ENCODE results near the gene SELPLG.
A peak's percentile ranks its signal among the peaks of the same experiment; 100 is the strongest.
"Not testable (repeated sequence)": the region's sequence is repeated elsewhere in the genome, so short reads cannot be mapped to it uniquely, and the experiment has no call there.

SELPLG gene, protein sequence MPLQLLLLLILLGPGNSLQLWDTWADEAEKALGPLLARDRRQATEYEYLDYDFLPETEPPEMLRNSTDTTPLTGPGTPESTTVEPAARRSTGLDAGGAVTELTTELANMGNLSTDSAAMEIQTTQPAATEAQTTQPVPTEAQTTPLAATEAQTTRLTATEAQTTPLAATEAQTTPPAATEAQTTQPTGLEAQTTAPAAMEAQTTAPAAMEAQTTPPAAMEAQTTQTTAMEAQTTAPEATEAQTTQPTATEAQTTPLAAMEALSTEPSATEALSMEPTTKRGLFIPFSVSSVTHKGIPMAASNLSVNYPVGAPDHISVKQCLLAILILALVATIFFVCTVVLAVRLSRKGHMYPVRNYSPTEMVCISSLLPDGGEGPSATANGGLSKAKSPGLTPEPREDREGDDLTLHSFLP

DNA sequence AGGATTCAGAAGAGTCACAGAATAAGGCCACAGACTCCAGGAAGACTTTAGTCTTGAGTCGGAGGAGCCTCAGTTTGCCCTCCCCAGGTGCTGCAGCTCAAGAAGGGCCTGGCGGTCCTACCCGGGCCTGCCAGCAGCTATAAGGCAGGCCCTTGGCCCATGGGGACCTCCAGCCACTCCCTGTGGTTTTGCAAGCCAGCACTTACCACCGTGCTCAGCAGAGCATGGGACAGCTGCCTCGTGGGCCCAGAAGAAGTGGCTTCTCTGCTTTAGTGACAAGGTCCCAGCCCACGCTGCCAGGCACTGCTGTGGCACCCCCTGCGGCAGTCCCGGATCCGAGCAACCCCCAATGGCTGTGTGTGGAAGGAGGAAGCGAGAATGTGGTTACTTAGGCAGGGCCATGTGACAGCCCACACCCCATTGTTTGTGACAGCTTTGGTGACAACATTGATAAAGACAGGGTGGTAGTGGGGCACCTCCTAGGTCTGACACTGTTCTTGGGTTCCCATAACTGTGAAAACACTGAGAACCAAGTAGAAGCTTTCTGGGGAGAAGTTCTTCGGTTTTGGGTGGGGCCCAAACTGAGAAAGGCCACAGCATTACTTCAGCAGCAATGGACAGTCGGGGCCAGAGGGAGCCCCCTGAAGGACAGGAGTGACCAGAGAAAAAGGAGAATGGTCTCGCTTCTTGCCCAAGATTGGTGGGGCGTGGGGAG, at the start of gene SELPLG:
SELPLG (minus strand) TSS at position 361 of the 715 bp plus-strand sequence. CDS start 9,587 bp downstream, outside the sequence.
- peak; percentile 75 for DNase-seq (ENCODE audit: low read depth)

DNA sequence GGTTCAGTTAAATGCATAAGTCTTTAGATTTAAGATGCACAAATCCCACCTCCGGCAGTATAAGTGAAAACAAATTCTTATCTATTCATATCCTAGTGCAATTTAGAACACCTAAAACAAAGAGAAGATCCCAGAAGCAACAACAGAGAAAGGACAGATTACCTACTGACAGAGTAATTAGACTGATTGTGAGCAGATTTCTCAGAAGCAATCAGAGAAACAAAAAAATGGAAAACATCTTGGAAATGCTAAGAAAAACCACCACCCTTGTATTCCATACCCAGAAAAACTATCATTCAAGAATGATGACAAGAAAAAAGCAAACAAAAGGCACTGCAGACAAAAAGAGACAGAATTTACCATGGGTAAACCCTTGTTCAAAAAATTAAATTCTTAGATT, 47.6 kb upstream of the SELPLG start:
- no peak for DNase-seq (ENCODE audit: low read depth)

DNA sequence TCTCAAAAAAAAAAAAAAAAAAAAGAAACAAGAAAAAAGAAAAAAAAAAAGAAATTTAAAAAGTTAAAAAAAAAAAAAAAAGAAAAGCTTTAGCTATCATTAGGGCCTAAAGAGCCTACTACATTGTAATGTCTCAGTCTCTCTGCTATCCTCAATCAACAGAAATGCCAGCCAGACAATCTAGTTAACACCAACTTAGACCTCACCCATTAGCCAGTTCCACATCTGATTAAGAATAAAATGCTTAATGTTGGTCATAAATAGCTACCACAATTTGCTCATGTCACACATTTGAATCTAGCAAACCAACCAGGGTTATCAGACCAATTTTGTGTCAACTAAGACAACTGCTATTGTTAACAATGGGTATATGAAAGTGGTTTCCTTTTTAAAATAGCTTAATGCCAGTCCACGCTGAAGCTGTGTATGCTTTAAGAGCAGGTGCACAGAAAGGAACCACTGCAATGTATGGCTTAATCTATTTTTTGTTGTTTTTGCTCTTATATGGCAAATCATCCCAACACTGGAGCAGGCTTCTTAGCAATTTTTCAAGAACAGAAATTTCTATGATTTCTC, 45.5 kb upstream of the SELPLG start:
- no peak for DNase-seq (ENCODE audit: low read depth)

DNA sequence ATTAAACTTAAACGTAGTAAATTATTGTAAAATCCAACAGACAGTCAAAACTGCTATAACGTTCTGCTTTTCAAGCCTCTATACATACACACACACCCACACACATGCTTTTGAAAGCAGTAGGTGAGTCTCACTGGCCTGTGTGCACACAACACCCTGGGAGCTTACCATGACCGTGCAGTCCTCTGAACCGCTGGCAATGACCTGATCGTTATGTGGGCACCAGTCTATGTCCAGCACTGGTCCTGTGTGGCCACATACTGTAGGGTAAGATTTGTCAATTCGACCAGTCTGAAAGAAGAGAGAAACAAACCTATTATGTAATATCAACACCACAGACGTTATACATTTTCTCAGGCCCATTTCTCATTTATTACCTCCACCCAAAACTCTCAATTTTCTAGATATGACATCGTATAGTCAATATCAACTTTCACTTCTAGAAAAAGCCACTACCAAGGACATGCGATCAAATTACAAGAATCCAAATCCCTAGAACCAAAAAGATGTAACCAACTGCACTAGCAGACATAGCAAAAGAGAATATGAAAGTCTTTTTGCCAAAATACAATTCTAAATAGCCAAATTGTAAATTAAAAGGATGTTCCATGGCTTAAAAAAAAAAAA, 44.5 kb upstream of the SELPLG start:
- DNase-seq (ENCODE audit: low read depth) = no peak

DNA sequence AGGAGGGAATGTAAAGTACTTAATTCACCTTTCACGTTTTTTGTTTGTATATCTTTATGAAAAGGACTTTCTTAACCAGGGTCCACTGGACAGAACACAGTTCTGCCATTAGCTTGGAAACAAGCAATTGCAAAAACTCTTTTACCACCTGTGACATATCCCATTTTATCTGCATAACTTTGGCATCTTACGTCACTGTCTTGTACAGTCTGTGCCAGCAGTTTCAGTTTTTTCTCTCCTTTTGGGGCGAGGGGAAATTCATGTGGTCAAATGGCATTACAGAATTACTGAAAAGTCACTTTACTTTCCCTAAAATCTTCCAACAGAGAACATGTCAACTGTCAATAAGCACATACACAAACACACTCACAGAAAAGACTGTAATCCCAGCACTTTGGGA, 43.7 kb upstream of the SELPLG start:
- no peak for DNase-seq (ENCODE audit: low read depth)

DNA sequence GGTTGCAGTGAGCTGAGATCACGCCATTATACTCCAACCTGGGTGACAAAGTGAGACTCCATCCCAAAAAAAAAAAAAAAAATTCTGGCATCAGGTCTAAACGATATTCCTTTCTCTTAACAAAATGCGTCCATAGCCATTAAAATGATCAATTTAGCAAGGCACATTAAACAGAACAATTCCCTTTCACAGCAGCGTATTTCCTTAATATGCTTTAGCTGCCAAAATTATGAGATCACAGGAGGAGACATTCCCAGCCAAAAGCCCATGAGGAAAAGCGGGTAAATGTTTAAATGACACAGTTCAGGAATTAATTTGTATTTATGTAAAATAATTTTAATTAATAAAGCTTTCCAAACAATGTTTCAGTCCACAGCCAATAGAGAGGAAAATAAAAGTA, 43.0 kb upstream of the SELPLG start:
- no peak for DNase-seq (ENCODE audit: low read depth)

DNA sequence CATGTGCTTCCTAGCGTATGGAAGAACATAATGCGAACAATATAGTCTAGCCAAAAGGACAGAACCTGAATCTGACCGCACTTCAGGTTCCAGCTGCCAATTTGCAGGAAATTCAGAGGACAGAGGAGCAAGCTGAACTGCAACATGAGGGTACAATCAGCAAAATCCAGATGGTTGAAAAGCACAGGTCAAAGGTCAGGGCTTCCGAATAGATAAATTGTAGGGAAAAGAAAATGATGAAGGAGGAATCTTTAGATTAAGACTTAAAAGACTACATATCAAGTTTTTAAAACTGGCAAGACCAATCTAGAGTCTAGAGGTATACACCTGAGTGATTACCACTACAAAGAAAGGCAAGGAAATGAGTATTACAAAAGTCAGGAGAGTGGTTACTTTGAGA, 42.1 kb upstream of the SELPLG start:
- DNase-seq (ENCODE audit: low read depth) = no peak

DNA sequence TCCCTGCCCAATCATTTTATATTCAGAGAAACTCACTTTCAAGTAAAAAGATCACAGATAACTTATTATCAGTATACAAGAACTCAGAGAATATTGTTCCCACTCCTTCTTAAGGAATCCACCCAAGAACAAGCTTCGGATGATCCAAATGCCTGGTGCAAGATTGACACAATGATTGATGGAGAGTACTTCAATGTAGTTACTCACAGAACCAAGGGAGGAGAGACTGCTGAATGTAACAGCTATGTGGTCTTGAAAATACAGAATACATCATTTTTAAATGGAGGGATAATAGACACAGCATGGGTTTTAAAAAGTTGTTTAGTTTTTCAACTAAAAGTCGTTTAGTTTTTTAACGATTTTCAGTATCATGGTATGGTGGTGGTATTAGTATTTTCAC, 38.4 kb upstream of the SELPLG start:
- DNase-seq (ENCODE audit: low read depth) = no peak

DNA sequence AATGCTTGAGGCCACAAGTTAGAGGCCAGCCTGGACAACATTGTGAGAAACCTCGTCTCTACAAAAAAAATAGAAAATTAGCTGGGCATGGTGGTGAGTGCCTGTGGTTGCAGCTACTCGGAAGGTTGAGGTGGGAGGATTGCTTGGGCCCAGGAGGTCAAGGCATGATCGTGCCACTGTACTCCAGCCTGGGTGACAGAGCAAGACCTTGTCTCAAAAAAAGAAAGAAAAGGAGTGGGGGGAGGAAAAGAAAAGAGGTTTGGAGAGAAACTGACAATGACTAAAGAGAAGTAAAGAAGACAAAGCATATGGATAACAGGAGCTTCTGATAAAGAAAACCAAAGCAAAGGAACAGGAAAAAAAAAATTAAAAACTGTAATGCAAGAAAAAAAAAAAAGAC, 37.4 kb upstream of the SELPLG start:
- DNase-seq (ENCODE audit: low read depth) = no peak

DNA sequence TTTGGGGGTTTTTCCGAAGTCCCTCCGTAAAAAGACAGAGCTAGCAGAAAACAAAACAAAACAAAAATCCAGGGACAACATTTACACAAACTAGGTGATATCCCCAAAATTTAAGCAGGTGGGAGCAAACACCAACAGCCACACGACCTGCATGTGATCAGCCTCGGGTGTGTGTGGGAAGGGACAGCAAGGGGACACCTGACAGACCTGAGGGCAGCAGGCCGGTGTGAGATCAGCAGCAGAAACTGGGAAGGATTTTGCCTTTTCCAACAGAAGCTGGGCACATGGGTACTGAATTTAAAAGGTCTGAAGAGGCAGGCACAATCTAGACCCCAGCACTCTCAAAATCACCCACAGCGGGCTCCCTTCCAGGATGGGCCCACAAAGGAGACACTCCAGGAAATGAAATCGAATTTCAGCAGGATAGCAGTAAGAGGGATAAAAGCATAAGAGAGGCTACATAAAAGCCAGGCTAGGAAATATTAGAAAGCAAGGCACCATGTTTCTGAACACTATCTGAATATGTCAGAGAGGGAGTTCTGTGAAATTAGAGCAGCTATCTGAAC, 36.5 kb upstream of the SELPLG start:
- no peak for DNase-seq (ENCODE audit: low read depth)

DNA sequence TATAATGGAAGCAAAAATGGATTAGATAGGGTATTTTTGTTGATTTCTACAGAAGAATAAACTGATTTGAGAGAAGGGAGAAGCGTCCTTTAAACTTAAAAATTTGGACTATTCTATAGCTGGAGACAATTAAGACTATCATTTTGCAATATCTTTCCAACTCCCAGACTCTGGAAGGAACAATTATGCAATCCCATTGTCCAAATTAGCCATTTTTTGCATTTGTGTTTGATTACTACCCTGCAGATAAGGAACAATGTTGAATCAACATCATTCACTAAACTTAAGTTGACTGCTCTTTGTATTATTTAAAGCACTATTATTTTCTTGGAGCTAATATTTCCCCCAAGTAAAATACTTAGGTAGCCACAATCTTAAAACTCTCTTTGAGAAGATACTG, 34.8 kb upstream of the SELPLG start:
- no peak for DNase-seq (ENCODE audit: low read depth)

DNA sequence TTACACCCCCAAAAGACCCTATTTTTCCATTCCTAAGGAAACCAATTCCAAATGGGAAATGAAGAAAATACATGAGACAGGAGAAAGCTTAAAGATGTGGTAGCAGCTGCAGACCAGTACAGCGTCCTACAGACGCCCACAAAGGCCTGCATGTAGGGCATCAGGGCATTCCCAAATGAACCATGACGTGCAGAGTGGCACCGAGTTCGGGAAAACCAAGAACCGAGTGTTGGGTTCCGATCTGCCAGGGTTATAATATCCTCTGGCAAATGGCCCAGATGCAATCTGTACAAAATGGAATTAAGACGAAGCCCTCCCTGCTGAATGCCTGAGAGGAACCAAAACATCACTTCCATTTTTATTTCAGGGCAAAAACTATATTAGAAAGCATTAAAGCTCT, 34.4 kb upstream of the SELPLG start:
- no peak for DNase-seq (ENCODE audit: low read depth)

DNA sequence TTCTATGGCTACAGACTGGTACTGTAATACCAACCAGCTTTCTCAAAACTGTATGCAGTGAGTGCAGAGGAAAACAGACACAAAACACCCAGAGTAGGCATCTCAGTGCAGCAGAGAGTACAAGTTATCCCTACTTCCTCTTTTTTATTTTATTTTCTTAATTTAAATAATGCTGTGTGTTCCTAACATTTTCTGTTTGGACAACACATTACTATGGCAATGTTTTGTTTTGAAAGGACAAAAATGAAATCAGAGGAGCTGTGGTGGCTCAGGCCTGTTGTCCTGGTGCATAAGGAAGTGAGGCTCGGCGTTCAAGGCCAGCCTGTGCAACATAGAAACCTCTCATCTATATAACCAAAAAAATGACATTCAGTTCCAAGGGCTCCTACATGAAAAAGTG, 33.7 kb upstream of the SELPLG start:
- DNase-seq (ENCODE audit: low read depth) = no peak

DNA sequence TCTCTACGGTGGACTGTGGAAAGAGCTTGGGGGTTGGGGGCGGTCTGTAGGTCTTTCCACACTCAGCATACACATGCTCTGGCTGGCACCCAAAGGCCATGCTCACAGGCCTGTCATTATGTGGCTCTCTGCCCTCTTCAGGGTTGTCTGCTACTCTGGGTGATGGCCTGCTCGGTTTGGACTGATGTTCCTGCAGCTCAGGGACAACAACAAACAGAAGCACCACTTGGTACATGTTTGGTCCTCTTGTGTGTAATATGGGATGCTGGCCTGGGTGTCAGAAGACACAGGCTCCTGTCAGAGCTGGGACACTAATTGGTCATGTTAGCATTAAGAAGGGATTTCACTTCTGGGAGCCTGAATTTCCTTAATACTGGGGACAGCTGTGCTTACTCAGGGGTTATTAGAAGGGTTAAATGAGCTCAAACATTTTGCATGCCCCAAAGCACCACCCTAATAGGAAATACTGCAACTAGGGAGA, 32.7 kb upstream of the SELPLG start:
- DNase-seq (ENCODE audit: low read depth) = no peak

DNA sequence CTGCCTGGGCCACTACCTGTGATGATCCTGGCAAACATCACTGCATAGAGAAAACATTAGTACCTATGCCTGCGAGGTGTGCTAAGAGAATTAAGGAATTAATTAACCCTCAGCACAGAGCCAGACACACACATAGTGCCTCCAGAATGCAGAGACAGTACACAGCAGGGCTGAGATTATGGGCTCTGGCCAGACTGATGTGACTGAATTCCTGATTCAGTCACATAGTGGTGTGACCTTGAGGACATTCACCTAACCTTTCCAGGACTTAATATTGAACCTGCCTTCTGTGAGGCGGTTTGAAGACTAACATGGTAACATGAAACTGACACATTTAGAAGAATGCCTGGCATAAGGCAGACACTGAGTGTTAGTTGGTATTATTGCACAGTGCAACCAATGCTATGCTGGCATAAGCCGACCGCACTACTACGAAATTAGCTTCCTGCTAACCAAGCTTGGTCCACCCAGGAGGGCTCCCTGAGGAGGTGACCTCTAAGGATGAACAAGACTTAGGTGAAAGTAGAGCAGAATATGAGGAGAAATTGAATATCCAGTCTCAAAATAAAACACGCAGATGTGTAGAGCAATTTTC, 32.0 kb upstream of the SELPLG start:
- DNase-seq (ENCODE audit: low read depth) = no peak

DNA sequence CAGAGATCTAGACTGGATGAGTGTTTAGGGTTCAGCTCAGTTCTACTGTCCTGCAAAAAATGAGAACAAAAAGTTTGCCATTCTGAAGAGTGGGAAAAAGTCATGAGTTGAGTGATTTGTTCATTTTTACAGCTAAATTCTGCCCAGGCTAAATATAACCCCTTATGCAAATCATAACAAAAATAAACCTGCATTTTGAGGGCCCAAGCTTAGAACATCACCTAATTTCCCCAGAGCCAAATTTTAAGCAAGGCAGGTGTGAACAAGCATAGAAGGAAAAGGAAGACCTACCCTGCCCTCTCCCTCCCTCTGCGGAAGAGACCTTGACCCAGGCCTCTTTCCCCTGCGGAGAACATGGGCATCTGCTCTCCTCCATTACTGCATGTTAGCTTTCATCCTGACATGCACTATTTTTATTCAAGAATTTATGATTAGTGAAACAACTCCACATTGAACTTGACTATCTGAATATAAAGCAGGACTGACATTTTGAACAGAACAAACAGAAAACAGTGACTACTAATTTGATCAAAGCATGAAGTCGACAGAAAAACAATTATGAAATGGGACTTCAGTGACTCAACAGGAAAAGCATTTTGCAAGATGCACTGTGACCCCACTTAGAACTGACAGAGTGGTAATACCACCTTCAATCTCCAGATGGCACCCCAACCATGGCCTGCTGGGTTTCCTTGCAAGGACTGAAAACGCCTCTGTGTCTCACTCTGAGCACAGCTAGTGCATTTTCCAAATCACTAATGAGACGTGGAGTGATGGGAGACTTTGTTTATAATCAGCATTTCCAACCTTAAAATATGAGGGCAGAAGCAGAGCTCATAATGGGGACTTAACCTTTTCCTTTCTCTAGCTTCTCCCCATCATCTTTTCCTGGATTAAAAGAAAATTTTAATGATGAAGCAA, 30.9 kb upstream of the SELPLG start:
- DNase-seq (ENCODE audit: low read depth) = peak; percentile 59

DNA sequence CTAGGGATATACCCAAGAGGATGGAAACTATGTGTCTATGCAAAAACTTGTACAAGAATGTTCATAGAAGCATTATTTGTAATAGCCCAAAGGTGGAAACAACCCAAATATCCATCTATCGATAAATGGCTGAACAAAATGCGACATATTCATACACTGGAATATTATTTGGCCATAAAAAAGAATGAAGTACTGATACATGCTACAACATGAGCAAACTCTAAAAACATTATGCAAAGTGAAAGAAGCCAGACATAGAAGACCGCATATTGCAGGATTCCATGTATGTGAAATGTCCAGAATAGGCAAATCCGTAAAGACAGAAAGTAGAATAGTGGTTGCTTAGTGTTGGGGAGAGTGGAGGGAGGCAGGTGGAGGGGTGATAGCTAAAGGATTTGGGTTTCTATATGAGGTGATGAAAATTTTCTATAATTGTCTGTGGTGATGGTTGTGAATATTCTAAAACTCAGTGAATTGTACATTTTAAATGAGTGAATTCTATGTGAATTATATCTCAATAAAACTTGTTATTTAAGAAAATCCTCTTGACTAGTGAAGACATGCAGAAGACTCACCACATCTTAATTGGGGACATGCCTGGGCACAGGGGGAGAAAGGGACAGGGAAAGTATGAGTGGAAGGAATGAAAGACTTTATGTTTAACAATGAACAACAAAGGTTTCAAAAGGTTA, 29.8 kb upstream of the SELPLG start:
- DNase-seq (ENCODE audit: low read depth) = no peak

DNA sequence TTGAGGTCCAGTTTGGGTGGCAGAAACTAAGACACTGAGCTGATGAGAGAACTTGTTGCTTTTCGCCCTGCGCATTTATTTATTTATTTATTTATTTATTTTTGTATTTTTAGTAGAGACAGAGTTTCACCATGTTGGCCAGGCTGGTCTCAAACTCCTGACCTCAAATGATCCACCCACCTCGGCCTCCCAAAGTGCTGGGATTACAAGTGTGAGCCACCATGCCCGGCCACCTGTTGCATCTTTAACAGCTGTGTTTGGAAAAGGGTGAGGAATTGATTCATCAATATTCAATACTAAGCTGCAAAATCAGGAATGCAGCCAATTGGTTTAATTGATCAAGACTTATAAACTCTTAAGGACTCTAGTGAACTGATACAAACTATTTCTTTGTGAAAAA, 24.4 kb upstream of the SELPLG start:
- not testable (repeated sequence) for DNase-seq (ENCODE audit: low read depth)

DNA sequence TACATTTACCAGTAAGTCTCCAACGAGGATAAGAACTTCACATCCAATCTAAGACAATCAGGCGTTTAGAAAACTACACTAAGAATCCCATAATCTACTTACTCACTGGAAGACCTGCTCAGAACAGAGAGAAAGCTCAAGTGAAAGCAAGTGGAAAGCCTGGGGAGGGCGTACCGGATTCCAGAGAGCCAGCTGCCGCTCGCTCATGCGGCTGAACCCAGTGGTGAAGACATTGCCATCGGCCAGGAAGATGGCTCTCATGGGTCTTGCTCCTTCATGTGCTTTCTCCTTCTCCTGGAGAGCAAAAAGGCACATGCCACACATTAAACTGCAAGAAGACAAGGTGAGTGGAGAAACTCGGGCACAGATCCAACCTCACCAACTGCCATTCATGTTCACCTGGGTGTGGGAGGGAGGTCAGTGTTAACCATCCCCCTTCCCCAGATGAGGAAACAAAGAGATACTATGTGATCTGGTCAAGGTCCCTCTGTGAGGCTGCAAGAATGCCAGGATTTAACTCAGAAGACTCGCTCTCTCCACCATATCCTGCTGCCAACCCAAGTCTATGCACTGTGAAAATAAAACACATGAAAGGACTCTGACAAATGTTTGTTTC, 23.5 kb upstream of the SELPLG start:
- no peak for DNase-seq (ENCODE audit: low read depth)

DNA sequence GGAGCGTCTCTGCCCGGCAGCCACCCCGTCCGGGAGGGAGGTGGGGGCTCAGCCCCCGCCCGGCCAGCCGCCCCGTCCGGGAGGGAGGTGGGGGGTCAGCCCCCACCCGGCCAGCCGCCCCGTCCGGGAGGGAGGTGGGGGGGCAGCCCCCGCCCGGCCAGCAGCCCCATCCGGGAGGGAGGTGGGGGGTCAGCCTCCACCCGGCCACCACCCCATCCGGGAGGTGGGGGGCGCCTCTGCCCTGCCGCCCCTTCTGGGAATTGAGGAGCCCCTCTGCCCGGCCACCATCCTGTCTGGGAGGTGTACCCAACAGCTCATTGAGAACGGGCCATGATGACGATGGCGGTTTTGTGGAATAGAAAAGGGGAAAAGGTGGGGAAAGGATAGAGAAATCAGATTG, 22.6 kb upstream of the SELPLG start:
- DNase-seq (ENCODE audit: low read depth) = not testable (repeated sequence)

All from stimulated activated CD8-positive, alpha-beta memory T cell treated with anti-CD3 and anti-CD28 coated beads, Interleukin-12 subunit alpha, Interleukin-12 subunit beta, amount 100 ng/mL, for 4 hours (primary cell).